IPS-NIHi11 (cell line): ENCODE results near the gene MAGI2.

Source experiments
- DNase-seq: peaks from one replicate; pipeline ENCODE4 v3.0.0; 2012; ENCODE audit warnings: mixed read lengths, low spot score

MAGI2 gene

GRCh38 chr7:78412216-78412858, 1041.1 kb downstream of the MAGI2 start:
- DNase-seq: no peak

- no peak for DNase-seq
These were observed 1046.4 kb downstream of the MAGI2 start for GRCh38 chr7:78407031-78407430.

DNA sequence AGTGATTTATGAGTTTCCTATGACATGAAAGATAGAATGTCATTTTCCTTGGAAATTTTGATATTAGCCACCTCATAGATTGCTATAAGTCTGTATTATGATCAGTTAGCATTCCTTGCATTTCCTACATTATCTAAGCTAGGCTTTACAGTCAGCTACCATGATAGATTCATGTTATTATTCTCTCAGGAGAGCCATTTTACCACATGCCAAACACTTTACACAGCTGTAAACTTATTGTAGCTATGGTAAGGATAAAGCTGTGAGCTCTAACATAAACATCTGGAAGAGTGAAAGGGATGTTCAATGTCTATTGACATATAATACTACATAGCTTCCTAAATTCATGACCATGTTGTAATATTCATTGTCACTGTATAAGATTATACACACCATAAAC, 1046.9 kb downstream of the MAGI2 start:
- no peak for DNase-seq

- no peak for DNase-seq
These were observed 1051.4 kb downstream of the MAGI2 start for GRCh38 chr7:78402096-78402495.

- no peak for DNase-seq
These were observed 1053.4 kb downstream of the MAGI2 start for GRCh38 chr7:78400038-78400437.

DNA sequence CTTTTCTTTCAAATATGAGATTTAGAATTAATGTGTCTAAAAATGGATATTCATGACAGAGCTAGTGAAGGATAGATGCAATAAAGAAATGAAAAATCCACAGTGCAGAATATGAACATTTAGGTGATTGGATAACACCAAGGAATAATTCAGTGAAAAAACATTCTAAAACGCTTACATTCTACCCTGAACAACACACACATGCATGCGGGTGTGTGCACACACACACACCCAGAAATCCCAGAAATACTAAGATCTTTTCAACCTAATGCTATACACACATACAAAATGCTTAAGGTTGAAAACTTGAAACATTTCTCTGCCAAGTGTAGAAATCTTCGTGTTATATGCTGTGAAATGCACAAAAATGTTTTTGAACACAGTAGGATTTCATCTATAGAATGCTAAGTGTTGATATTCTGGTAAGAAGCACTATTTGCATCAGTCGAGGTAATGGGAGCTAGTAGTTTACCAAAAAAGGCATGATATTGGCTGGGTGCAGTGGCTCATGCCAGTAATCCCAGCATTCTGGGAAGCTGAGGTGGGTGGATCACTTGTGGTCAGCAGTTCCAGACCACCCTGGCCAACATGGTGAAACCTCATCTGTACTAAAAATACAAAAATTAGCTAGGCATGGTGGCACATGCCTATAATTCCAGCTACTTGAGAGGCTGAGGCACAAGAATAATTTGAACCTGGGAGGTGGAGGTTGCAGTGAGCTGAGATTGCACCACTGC, 1054.3 kb downstream of the MAGI2 start:
- no peak for DNase-seq

DNA sequence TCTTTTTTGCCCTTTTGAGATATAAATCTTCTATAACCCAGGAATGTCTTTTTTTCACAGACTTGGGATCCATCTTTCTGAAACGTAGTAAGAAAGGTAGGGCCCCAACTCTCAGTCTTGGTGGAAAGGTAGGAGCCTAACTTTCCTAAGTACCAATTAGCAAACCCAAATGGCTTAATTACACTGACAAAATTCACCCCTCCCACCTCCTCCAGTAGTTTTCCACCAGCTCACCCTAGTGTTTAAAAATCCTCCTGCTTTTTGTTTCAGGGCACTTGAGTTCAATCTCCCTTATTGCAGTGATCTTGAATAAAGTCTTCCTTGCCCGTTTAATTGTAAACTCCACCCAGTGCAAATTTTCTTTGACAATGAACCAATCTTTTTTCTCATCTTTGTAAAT, 1054.9 kb downstream of the MAGI2 start:
- peak; percentile 13 for DNase-seq

GRCh38 chr7:78398081-78398480, 1055.4 kb downstream of the MAGI2 start:
- DNase-seq: no peak

DNA sequence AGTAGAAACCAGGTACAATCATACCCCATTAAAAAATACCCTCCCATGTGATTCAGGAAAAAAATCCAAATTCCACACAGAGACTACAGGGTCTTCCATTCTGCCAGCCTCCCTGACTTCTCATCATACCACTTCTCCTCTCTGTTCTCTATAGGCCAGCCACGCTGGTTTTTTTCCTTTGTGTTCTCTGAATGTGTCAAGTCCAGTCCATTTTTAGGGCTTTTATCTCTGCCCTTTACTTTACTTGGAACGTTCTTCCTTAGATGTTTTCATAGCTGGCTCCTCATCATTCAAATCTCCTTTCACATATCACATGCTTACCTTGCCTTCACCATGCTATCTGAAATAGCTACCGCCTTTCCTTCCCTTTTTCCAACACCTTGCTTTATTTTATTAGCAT, 1057.3 kb downstream of the MAGI2 start:
- no peak for DNase-seq

DNA sequence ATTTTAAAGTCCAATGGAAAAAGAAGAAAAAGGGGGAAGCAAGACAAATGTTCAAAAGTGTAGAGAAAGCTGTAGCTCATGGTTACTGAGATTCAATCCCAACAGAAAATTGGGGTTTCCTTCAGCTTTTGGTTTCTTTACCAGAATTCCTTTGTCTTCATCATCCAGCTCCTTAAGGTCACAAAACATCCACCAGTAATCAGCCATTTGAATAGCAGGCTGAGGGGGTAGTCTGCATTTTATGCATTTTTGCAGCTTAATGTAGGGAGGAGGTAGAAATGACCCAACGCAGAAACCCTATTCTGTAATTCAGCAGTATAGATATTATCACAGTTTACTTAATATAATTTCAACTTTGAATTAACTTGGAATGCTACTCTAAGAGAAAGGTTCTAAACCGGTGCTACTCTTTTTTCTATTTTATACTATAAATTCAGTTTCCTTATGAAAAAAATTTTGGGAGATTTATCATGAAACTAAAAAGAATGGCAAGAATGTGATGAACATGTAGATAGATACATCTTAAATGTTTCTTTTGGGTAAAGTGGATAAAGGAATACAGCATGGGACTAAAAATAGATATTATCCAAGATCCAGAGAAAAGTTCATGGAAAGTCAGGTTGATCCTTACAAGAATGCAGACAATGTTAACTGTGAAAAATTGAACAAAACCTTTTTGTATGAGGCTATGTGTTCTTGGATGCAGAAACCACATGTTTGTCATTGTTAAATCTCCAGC, 1058.0 kb downstream of the MAGI2 start:
- no peak for DNase-seq

GRCh38 chr7:78389022-78389421, 1064.4 kb downstream of the MAGI2 start:
- no peak for DNase-seq

GRCh38 chr7:78386520-78386919, 1066.9 kb downstream of the MAGI2 start:
- no peak for DNase-seq

DNA sequence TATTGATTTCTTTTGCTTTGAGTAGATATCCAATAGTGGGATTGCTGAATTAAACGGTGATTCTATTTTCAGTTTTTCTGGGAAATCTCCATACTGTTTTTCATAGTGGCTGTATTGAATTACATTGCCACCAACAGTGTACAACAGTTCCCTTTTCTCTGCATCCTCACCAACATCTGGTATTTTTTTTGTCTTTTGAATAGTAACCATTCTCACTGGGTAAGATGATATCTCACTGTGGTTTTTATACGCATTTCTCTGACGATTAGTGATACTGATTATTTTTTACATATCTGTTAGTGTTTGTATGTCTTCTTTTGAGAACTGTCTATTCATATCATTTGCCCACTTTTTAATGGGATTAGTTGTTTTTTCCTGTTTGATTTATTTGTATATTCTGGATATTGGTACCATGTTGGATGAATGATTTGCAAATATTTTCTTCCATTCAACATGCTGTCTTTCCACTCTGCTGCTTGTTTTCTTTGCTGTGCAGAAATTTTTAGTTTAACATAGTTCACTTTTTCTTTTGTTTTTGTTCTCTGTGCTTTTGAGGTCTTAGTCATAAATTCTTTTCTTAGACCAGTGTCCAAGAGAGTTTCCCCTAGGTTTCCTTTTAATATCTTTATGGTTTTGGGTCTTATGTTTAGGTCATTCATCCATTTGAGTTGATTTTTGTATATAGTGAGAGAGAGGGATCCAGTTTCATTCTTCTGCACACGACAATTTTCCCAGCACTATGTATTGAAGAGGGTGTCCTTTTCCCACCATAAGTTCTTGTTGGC, 1070.2 kb downstream of the MAGI2 start:
- no peak for DNase-seq

- DNase-seq: no peak
These were observed 1074.3 kb downstream of the MAGI2 start for GRCh38 chr7:78379148-78379547.

DNA sequence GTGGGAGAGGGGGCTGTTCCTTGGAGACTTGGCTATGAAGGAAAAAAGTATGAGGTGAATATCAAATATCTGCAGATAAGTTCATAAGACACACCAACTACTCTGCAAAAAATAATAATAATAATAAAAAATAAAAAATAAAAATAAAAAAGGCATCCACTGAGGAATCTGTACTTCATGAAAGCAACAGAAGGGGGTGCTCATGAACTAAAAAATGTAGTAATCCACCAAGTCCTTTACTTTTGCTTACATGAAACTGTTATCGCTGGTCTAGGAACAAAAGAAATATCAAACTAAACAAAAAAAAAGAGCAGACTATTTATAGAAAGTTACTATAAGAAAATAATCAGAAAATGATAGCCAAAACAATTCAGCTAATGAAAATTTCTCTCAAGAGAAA, 1075.9 kb downstream of the MAGI2 start:
- no peak for DNase-seq

- no peak for DNase-seq
These were observed 1082.5 kb downstream of the MAGI2 start for GRCh38 chr7:78370936-78371335.

GRCh38 chr7:78368771-78369170, 1084.7 kb downstream of the MAGI2 start:
- no peak for DNase-seq

- DNase-seq: no peak
These were observed 1086.1 kb downstream of the MAGI2 start for GRCh38 chr7:78367280-78367773.

GRCh38 chr7:78363866-78364265, 1089.6 kb downstream of the MAGI2 start:
- no peak for DNase-seq

GRCh38 chr7:78359836-78360235, 1093.6 kb downstream of the MAGI2 start:
- no peak for DNase-seq

DNA sequence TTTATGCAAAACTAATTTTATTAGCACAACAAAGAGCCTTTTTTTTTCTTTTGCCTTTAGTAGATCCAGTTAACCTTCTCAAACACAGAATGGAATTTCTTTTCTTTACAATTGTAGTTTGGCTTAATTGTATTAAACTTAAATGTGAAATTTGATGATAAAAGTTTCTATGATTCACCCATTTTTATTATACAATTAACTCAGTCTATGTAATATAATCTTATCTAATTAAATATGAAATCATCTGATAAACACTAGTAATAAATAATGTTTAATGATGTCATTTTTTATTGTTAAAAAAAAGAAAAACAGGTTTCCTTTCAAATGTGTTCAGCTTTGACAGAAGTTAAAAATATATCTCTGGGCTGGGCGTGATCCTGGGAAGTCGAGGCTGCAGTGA, 1095.8 kb downstream of the MAGI2 start:
- DNase-seq: no peak

- DNase-seq: no peak
These were observed 1097.6 kb downstream of the MAGI2 start for GRCh38 chr7:78355834-78356233.
